Smooth muscle cell (in vitro differentiated cells): ENCODE data around the gene OR1D2. TPM values are rescaled to one million over a fixed set of nuclear protein-coding genes. Genes with fewer than 3 reads are reported as not detected.

Experiments used
- polyA plus RNA-seq: library from polyadenylated mRNA; unstranded; fragments of >200 nt; fragmentation: Nextera tagmentation; extraction: Ambion mirVana; gene quantifications from 2 replicates; pipeline ENCODE4 v1.2.1, GENCODE V29; 2016
- total RNA-seq: library from RNA; depleted of rRNA; stranded (reverse); fragments of >200 nt; gene quantifications from 2 replicates; pipeline ENCODE4 v1.2.3, GENCODE V29; 2014

Gene OR1D2
- total and polyA plus RNA-seq, 2 experiments from 2014 or later: not detected

Other genes with a start within 250 kb of the OR1D2 start
- gene OR1D5, start 40.8 kb downstream of the OR1D2 start, total RNA-seq: not detected in 2 replicates
- not detected in 2 replicates for gene OR1D5, start 40.8 kb downstream of the OR1D2 start, polyA plus RNA-seq
- not detected in 2 replicates for gene OR1G1, start 23.1 kb upstream of the OR1D2 start, total RNA-seq
- not detected in 2 replicates for gene OR1G1, start 23.1 kb upstream of the OR1D2 start, polyA plus RNA-seq
- not detected in 2 replicates for gene OR1A2, start 93.1 kb upstream of the OR1D2 start, total RNA-seq
- gene OR1A2, start 93.1 kb upstream of the OR1D2 start, polyA plus RNA-seq: not detected in 2 replicates
- not detected in 2 replicates for gene OR1A1, start 103.2 kb upstream of the OR1D2 start, total RNA-seq
- not detected in 2 replicates for gene OR1A1, start 103.2 kb upstream of the OR1D2 start, polyA plus RNA-seq
- gene OR3A1, start 193.9 kb upstream of the OR1D2 start, total RNA-seq: not detected in 2 replicates
- not detected in 2 replicates for gene OR3A1, start 193.9 kb upstream of the OR1D2 start, polyA plus RNA-seq